Cardiac muscle cell (in vitro differentiated cells and primary cell): Measurements from ENCODE around the gene FBLN2. TPM values are rescaled to one million over a fixed set of nuclear protein-coding genes. Genes with fewer than 3 reads are reported as not detected.

ENCODE experiments used
- DNase-seq, 2 donors: peaks; one replicate each; pipeline versions ENCODE4 v3.0.0 to v3.0.0-alpha.2; 2010 to 2017; ENCODE audit warnings: low read depth in 1 of 2, low spot score in 1 of 2
- H3K27ac ChIP-seq: fragments of 200-600 bp; sonication (generic); 2 replicates; pipeline ENCODE4 v1.5.1; 2016
- H3K27me3 ChIP-seq: fragments of 200-600 bp; sonication (generic); 2 replicates; pipeline ENCODE4 v1.6.0; 2016; ENCODE audit warnings: control low read depth
- H3K36me3 ChIP-seq: fragments of 200-600 bp; sonication (generic); 2 replicates; pipeline ENCODE4 v1.5.1; 2016; ENCODE audit warnings: control low read depth
- H3K4me1 ChIP-seq: fragments of 200-600 bp; sonication (generic); 2 replicates; pipeline ENCODE4 v1.8.1; 2017; ENCODE audit warnings: low read depth, mild to moderate bottlenecking, mixed run types
- H3K4me3 ChIP-seq: fragments of 200-600 bp; sonication (generic); 2 replicates; pipeline ENCODE4 v1.5.1; 2016; ENCODE audit warnings: mild to moderate bottlenecking
- H3K9me3 ChIP-seq: fragments of 200-600 bp; sonication (generic); 2 replicates; pipeline ENCODE4 v1.5.1; 2017; ENCODE audit warnings: low read depth, mild to moderate bottlenecking, control low read depth
- polyA plus RNA-seq: library from polyadenylated mRNA; unstranded; fragments of >200 nt; fragmentation: Nextera tagmentation; extraction: Ambion mirVana; gene quantifications from 2 replicates; pipeline ENCODE4 v1.2.1, GENCODE V29; 2016
- total RNA-seq: library from RNA; depleted of rRNA; stranded (reverse); fragments of >200 nt; gene quantifications from 2 replicates; pipeline ENCODE4 v1.2.3, GENCODE V29; 2016
- TF ChIP-seq, protein P1 (sequence below): IDR thresholded peaks from 2 replicates; pipeline ENCODE4 v1.5.1; 2012; ENCODE audit warnings: low read depth, mild to moderate bottlenecking, low read length

The FBLN2 gene
- total and polyA plus RNA-seq, 2 experiments from 2014 or later, result 19.3 to 42.4 TPM

DNA sequence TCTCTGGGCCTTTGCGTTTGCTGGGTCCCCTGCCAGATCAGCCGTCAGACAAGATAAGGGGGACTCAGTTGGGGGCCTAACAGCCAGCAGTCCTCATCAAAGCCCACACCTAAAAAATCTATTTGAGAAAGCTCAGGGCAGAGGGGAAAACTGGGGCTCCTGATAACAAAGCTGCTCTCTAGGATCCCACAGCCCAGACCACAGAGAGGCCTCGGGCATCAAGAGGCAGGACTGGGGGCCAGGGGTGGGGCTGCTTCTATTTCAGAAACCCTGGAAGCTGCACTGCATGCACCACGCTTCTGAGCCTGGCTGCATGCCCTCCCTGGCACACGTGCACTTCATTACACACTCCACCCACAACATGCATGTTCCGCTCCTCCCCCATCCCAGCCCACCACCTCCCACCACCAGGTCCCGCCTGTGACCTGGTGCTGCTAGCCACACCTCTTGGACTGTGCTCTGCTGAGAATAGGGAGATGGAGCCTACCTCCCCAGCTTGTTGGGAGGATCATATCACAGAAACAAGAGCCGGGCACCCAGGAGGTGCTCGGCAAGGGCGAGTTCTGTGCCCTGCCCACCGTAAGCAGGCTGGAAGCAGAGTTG, 26.6 kb downstream of the FBLN2 start:
- DNase-seq, result peak in 1 of 2 donors; percentile 28
- Histone ChIP-seq H3K27me3 (no peaks in the 10 kb centered on the region), H3K27ac (peak overlapping the region; percentile 77), H3K9me3 (no peaks in the 10 kb centered on the region), H3K4me3 (no peak overlapping the region), H3K4me1 (peaks cover 22% of the 10 kb centered on the region), H3K36me3 (no peaks in the 10 kb centered on the region)
- TF ChIP-seq, protein P1, sequence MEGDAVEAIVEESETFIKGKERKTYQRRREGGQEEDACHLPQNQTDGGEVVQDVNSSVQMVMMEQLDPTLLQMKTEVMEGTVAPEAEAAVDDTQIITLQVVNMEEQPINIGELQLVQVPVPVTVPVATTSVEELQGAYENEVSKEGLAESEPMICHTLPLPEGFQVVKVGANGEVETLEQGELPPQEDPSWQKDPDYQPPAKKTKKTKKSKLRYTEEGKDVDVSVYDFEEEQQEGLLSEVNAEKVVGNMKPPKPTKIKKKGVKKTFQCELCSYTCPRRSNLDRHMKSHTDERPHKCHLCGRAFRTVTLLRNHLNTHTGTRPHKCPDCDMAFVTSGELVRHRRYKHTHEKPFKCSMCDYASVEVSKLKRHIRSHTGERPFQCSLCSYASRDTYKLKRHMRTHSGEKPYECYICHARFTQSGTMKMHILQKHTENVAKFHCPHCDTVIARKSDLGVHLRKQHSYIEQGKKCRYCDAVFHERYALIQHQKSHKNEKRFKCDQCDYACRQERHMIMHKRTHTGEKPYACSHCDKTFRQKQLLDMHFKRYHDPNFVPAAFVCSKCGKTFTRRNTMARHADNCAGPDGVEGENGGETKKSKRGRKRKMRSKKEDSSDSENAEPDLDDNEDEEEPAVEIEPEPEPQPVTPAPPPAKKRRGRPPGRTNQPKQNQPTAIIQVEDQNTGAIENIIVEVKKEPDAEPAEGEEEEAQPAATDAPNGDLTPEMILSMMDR, result no peak

DNA sequence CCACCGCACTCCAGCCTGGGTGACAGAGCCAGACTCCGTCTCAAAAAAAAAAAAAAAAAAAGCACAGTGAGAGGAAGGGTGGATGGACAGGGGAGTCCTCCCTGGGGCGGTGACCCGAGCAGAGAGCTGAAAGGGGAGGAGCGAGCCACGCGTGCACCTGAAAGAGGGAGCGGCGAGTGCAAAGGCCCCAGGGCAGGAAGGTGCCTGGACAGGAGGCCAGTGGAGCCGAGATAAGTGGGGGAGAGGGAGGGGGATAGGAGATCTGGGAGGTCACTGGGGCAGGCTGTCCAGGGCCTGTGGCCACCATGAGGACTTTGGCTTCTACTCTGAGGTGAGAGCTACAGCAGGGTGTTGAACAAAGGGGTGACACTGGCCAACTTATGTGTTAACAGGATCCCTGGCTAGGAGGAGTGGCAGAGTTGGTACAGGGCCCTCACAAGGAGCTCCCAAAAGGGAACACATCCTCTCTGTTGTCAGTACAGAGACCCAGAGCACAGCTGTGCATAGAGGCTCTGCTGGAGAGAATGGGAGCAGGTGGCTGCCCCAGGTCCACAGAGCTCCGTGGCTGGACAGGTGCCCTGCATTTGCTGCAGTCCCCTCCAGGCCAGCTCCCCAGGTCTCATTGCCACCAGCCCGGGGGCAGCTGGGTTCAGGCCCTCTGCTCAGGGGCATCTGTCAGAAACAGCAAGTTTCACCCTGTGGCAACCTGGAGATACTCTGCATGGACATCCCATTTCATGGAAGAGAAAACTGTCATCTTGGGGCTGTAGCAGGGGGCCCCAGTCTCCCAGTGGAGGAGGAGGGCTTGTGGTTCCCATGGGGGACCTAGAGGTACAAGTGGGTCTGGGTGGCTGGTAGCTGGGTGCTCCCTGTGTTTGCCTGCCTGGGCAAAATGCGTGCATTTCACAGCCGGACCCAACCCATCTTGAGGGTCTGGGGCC, 28.5 kb downstream of the FBLN2 start:
- TF ChIP-seq, protein P1, result no peak
- H3K4me3 ChIP-seq, result no peak overlapping the region
- H3K9me3 ChIP-seq, result no peaks in the 10 kb centered on the region
- no peaks in the 10 kb centered on the region for H3K27me3 ChIP-seq
- H3K27ac ChIP-seq, result no peak overlapping the region
- DNase-seq, result no peak
- H3K36me3 ChIP-seq, result no peaks in the 10 kb centered on the region
- peaks cover 22% of the 10 kb centered on the region for H3K4me1 ChIP-seq

DNA sequence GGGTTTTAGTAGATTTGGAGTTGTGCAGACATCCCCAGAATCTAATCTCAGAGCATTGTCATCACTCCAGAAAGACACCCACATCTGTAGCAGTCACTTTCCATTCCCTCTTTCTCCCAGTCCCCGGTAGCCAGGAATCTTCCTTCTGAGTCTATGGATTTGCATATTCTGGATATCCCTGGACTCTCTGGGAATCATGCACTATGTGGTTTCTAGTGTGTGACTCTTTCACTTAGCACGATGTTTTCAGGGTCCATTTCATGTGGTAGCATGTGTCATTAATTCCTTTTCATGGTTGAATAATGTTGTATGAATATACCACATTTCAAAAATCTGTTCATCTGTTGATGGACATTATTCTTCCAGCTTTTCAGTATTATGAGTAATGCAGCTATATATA, 29.3 kb downstream of the FBLN2 start:
- no peak for DNase-seq
- no peak overlapping the region for H3K27ac ChIP-seq
- H3K27me3 ChIP-seq, result no peaks in the 10 kb centered on the region
- H3K9me3 ChIP-seq, result no peaks in the 10 kb centered on the region
- no peaks in the 10 kb centered on the region for H3K36me3 ChIP-seq
- H3K4me3 ChIP-seq, result no peak overlapping the region
- TF ChIP-seq, protein P1, result no peak
- H3K4me1 ChIP-seq, result peaks cover 22% of the 10 kb centered on the region

DNA sequence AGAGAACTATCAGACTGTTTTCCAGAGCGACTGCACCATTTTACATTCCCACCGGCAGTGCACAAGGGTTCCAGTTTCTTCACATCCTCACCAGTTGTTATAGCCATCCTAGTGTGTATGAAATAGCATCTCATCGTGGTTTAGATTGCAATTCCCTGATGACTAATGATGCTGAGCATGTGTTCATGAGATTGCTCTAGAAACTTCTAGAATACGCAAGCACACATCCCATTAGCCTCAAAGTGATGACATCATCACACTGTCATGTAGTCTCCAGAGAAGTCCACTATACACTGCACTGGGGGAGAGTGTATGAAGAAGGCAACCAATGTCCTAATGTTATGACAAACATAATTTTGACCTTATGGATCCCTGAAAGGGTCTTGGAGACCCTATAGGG, 30.1 kb downstream of the FBLN2 start:
- no peaks in the 10 kb centered on the region for H3K9me3 ChIP-seq
- H3K27ac ChIP-seq, result no peak overlapping the region
- H3K27me3 ChIP-seq, result no peaks in the 10 kb centered on the region
- no peak overlapping the region for H3K4me3 ChIP-seq
- DNase-seq, result peak in 1 of 2 donors; percentile 84
- no peaks in the 10 kb centered on the region for H3K36me3 ChIP-seq
- TF ChIP-seq, protein P1, result no peak
- peaks cover 19% of the 10 kb centered on the region for H3K4me1 ChIP-seq

- Histone ChIP-seq H3K4me3 (no peak overlapping the region), H3K27me3 (no peaks in the 10 kb centered on the region), H3K27ac (no peak overlapping the region), H3K36me3 (no peaks in the 10 kb centered on the region), H3K4me1 (peaks cover 5% of the 10 kb centered on the region), H3K9me3 (no peaks in the 10 kb centered on the region)
- DNase-seq, result no peak
- TF ChIP-seq, protein P1, result no peak
Observed at GRCh38 chr3:13580256-13581023, 31.5 kb downstream of the FBLN2 start.
